GM18909 (cell line): Measurements from ENCODE around the gene PRCD.
"Not testable (repeated sequence)": the region's sequence is repeated elsewhere in the genome, so short reads cannot be mapped to it uniquely, and the experiment has no call there.

Experiments
- ATAC-seq: cut with Tn5 transposase; IDR thresholded peaks from one replicate; pipeline ENCODE4 v1.9.1; 2021; ENCODE audit warnings: mild to moderate bottlenecking; ENCODE audit not compliant: unreplicated experiment, poor library complexity

The PRCD gene

DNA sequence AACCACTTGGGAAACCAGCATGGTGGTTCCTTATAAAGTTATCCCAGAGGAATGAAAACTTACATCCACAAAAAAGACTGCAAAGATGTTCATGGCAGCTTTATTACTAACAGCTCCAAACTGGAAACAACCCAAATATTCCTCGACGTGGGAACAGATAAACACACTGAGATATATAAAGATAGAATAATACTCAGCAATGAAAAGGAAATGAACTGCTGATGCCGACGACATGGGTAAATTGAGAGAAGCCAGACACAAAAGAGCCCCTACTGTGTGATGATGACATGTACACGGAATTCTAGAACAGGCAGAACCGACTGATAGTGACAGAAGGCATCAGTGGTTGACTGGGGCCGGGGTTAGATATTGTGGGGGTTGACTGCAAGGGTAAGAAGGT is 9.7 kb downstream of the PRCD start:
- ATAC-seq, result no peak

- no peak for ATAC-seq
These were observed 11.1 kb downstream of the PRCD start for GRCh38 chr17:76550712-76551615.

DNA sequence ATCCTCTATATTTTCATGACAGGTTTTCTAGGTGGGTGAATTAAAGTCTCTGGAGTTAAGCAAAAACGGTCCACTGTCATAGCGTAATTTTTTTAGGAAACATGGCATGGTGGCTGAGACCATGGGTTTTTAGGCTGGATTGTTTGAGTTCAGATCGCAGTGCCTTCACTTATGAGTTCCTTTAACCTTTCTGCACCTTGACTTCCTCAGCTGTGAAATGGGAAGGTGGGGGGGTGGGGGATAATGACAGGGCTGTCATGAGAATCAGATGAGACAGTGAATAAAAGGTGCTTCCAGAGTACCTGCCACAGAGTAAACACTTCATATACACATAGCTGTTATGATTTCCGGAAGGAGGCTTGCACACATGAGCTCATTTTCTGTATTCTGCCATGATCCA is 11.8 kb downstream of the PRCD start:
- ATAC-seq, result no peak

- no peak for ATAC-seq
These were observed 13.5 kb downstream of the PRCD start for GRCh38 chr17:76553178-76553908.

GRCh38 chr17:76554131-76554530 is 14.3 kb downstream of the PRCD start:
- no peak for ATAC-seq

DNA sequence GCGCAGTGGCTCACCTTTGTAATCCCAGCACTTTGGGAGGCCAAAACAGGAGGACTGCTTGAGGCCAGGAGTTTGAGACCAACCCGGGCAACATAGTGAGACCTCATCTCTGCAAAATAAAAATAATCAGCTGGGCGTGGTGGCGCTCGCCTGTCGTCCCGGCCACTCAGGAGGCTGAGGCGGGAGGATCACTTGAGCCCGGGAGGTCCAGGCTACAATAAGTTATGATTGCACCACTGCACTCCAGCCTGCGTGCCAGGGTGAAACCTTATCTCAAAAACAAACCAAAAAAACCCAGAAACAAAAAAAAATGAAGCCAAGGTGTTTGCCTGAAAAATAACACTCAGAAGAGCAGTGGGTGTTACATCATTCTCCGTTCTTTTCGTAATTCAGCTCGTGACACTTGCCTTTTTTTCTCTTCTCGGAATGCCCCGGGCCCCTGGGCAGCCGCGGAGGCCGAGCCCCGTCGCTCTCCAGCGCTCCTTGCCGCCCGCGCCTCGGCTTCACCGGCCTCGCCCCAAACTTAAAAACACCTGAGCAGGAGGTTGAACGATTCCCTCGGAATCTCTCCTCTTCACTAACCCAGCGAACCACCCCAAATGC is 17.0 kb downstream of the PRCD start:
- ATAC-seq, result peak; percentile 35

DNA sequence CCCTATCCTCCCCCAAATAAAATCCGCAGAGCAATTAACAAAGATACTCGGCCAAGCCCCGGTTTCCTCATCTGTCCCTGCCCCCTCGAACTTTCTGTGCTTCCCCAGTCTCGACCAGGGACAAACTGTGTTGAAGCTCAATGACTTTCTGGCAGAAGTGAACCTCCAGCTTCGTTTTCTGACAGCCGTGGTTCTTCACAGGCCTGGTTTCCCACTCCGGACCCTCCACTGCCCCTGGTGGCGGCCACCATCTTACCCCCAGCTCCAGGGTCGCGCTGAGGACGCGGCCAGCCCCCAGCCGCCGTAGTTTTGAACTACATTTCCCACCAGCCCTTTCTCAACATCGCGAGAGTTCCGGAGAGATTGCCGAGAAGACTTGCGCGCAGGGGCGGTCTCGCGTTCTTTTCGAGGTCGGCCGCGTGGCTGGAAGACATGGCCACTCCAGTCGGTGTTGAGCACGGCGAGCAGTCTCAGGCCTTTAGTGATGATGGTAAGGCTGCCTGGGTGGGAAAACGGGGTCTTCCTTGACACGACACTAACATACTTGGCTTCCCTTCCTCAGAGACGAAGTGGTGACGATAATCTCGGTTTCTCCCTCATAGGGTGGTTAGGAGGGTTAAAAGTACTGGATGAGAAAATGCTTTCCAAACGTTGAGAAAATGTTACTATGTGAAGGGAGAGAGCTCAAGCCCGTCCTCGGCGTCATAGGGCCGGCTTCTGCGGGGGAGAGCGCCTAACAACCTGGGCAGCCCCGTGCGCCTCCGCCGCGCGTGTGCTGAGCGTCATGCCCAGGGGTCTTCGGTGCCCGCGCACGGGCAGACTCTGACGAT is 17.7 kb downstream of the PRCD start:
- ATAC-seq, result peak; percentile 87

- no peak for ATAC-seq
These were observed 18.6 kb downstream of the PRCD start for GRCh38 chr17:76558198-76559095.

- not testable (repeated sequence) for ATAC-seq
These were observed 19.6 kb downstream of the PRCD start for GRCh38 chr17:76559460-76559859.

DNA sequence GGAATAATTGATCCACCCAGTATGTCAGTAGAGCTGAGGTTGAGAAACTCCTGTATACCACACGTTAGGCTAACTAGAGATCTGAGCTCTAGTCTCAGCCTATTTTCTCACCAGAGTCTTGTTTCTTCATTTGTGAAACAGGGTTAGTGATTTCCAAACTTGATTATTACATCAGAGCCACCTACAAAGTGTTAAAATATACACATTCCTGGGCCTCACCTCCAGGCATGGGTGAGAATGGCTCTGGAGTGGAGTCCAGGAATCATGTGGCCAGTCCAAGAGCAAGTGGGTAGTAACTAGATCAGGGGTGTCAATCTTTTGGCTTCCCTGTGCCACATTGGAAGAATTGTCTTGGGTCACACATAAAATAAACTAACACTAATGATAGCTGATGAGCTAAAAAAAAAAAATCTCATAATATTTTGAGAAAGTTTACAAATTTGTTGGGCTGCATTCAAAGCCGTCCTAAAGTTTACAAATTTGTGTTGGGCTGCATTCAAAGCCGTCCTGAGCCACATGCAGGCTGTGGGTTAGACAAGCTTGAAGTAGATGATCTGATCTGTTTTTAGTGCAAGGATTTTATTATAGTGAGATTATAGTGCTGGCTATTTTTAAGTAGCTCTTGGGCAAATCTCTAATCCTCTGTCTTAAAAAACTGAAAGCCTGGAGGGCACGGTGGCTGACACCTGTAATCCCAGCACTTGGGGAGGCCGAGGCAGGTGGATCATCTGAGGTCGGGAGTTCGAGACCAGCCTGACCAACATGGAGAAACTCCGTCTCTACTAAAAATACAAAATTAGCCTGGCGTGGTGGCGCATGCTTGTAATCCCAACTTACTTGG is 20.4 kb downstream of the PRCD start:
- no peak for ATAC-seq

- no peak for ATAC-seq
These were observed 21.0 kb downstream of the PRCD start for GRCh38 chr17:76560877-76561221.

DNA sequence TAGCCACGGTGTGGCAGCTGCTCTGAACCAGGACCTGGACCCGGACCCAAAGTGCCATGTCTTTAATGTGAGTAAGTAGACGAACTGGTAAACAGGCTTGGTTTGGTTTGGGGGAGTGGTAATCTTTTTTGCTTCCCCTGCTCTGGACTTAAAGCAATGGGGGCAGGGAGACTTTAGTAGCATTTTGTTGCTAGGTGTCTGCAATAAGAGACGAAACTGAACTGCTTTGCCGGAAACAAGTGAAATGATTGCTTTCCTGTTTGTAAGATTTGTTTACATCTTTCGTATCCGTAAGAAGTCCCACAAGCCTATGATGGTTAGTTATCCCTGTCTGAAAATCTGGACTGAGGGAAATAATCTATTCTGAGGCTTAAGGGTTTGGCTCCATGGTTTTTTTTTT is 21.5 kb downstream of the PRCD start:
- ATAC-seq, result no peak

DNA sequence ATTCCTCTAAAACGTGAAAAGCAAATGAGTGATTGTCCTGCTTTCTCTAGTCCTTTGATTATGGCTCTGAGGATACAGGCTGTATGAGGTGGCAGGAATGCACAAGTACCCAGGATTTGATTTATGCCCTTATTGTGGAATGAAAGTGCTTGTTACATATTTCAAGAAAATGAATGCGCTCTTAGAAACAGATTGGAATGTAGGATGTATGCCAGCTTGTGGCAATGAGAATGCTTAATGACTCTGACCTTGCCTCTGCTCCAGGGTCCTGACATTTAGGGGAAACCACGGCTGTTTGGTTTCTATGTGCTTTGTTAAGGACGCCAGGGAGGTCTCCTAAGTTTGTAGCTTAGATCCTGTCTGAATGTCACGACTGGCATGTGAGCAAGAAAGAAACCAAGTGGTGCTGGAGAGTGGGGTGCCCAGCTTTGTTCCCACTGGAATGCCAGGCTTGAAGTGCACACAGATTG is 22.0 kb downstream of the PRCD start:
- no peak for ATAC-seq

DNA sequence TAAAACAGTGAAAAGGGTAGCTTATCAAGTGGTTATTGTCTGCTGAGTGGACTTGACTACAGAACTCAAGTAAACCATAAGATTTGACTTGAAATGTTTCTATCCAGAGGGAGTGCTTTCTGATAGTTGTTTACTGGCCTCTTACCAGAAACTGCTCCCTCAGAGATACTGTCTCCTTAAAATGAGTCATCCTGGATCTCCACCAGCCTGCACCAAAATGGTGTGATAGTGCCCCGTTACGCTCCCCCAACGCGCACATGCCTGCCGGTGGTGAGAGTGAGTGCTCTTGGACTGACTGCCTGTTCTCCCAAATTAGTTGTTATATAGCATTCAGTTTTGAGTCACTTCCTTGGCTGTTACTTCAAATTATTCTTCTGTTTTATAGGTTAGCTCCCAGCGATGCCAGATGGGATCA is 22.9 kb downstream of the PRCD start:
- no peak for ATAC-seq

- not testable (repeated sequence) for ATAC-seq
These were observed 23.5 kb downstream of the PRCD start for GRCh38 chr17:76563359-76563758.

DNA sequence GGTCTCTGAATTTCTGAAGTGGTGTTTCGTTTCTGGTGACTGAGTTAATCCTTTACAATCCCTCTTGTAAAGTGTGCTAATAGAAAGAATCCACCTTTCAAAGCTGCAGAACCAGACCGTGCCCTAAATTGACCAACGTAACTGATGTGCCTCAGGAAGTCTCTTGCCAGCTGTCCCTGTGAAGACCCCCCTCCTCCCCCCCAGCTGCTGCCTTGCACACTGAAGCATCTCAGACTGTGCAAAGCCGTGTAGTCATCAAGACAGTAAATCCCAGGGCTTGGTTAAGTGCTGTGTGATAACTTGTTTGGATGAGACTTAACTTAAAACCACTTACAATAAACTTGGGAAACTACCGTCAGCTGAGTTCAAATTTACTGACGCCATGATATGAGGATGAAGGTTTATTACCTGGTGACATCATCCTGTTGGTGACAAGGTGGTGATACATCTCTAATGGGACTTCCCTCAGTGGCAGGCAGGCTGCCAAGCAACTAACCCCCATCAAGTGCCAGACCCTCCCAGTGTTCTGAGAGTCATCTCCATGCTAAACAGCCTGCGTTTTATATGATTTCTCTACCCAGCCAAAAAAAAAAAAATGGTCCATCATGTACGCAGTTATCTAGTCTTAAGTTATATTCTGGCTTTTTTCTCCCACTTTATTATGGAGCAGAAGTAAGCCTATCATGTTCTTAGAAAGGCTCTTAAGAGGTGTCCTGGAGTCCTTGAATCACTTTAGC is 25.3 kb downstream of the PRCD start:
- not testable (repeated sequence) for ATAC-seq

GRCh38 chr17:76565728-76566612 is 26.1 kb downstream of the PRCD start:
- ATAC-seq, result no peak
